Cardiac fibroblast (primary cell): ENCODE results near the gene MTM1.

Experiments used
- DNase-seq, 2 donors: peaks; one replicate each; pipeline versions ENCODE4 v3.0.0 to v3.0.0-alpha.2; 2010; ENCODE audit warnings: low read depth in 2 of 2
- H3K4me3 ChIP-seq, 2 donors: replicated peaks in 1 of 2; 1 replicate in 1 of 2; 2 replicates in 1 of 2; pipeline ENCODE4 v1.5.1; 2011; ENCODE audit warnings: low read depth in 2 of 2, low read length in 2 of 2, mild to moderate bottlenecking in 2 of 2, moderate library complexity in 1 of 2
- TF ChIP-seq, protein P1 (sequence below): IDR thresholded peaks from one replicate; pipeline ENCODE4 v1.5.1; 2011; ENCODE audit warnings: low read depth, mild to moderate bottlenecking, low read length, inconsistent platforms

MTM1 gene

DNA sequence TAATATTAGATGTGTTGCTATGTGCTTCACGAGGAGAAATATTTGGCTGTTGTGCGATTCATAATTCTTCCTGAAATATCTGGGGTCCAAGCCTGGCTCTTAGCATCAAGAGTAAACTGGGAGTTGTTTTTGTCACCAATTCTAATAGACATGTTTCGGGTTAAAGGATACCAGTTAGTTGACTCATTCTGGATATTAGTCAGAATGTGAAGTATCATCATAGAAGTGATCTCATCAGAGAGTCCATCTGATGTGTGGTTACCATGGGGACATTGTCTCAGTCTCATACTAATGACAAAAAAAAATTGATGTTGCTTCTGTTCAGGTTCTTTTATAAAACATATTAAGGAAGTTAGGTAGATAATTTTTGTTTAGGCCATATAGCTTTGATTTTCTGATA is 67.5 kb downstream of the MTM1 start:
- TF ChIP-seq, protein P1, sequence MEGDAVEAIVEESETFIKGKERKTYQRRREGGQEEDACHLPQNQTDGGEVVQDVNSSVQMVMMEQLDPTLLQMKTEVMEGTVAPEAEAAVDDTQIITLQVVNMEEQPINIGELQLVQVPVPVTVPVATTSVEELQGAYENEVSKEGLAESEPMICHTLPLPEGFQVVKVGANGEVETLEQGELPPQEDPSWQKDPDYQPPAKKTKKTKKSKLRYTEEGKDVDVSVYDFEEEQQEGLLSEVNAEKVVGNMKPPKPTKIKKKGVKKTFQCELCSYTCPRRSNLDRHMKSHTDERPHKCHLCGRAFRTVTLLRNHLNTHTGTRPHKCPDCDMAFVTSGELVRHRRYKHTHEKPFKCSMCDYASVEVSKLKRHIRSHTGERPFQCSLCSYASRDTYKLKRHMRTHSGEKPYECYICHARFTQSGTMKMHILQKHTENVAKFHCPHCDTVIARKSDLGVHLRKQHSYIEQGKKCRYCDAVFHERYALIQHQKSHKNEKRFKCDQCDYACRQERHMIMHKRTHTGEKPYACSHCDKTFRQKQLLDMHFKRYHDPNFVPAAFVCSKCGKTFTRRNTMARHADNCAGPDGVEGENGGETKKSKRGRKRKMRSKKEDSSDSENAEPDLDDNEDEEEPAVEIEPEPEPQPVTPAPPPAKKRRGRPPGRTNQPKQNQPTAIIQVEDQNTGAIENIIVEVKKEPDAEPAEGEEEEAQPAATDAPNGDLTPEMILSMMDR: no peak
- no peak overlapping the region for H3K4me3 ChIP-seq
- DNase-seq: peak; percentile 39 to 83

DNA sequence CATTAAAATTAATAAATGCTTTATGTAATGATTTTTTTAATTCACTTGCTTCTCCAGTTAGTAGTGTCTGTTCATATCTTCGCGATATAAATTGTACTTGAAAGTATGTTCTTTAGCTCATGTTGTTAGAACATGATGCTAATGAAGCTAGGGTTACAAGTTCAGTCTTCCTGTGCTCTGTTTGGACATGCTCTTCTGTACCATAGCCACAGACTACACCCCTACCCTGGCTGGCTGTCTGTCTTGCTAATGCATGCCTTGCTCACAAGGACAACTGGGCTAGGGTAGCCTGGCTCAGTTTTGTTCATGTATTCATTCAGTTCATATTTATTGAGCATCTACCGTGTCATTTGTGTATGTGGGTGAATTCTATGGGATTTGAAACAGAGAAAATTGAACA is 74.0 kb downstream of the MTM1 start:
- TF ChIP-seq, protein P1: no peak
- H3K4me3 ChIP-seq: no peak overlapping the region
- no peak for DNase-seq

GRCh38 chrX:150643271-150643670 is 74.8 kb downstream of the MTM1 start:
- TF ChIP-seq, protein P1: no peak
- H3K4me3 ChIP-seq: no peak overlapping the region
- peak; percentile 12 to 22 for DNase-seq

DNA sequence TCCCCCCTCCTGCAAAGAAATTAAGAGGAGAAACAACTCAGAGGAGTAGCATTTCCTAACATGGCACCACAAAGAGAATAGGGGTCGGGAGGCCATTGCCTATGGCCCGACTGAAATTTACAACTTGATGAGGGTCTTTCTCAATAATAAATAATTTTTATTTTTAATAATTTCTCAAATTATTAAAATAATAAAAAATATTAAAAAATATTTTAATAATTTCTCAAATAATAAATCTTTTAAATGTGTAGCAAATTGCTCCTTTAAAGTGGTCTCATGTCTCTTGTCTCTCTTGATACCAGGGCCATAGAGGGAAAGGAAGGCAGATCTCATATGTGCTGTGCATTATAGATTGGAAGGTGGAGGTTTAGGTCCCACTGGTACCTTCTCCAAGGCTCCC is 75.5 kb downstream of the MTM1 start:
- no peak for DNase-seq
- TF ChIP-seq, protein P1: no peak
- H3K4me3 ChIP-seq: no peak overlapping the region

DNA sequence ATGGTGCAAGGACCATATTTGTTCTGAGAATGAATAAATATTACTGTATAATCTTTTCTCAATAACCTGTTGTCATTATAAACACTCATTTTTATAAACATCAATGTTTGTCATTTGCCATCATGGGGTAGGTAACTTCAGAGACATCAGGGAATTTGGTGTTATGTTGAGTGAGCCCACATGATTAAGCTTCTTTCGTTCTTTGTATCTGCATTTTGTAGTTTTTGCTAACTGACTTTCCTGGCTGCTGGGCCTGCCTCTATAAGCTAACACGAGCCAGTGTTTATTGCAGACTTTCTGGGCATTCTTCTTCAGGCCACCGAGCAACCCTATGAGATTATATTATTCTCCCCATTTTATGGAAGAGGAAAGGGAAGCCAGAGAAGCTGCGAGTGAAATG is 76.0 kb downstream of the MTM1 start:
- no peak for DNase-seq
- TF ChIP-seq, protein P1: no peak

GRCh38 chrX:150647331-150647730 is 78.9 kb downstream of the MTM1 start:
- no peak overlapping the region for H3K4me3 ChIP-seq
- TF ChIP-seq, protein P1: no peak
- DNase-seq: no peak

More for the DNA sequence above, 76.0 kb downstream of the MTM1 start:
- H3K4me3 ChIP-seq: no peak overlapping the region

DNA sequence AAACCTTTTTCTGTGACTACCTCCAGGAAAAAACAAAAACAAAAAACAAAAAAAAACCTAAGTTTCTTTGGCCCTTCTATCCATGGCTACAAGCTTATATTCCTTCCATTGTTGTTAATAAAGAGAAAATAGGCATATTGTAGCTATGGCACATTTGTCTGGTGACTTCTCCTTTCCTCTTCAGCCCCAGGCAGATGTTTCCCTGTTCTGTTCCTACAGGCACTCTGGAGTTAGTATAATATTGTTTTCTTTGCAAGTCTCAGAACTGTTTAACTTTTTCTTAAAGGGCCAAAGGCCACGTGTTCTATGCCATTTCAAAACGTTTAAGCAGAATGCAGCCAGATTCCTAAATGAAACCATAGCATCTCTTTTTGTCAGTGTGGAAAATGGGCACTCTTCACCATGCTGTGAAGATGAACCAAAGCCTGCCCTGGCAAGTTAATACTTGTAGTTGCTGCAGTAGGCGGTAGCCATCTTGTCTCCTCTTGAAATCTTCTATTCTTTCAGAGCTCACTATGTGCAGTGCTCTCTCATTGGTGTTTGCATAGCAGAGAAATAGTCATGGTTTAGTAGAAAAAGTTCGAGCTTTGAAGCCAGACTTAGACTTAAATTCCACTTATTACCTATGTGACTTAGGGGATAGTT is 80.0 kb downstream of the MTM1 start:
- no peak overlapping the region for H3K4me3 ChIP-seq
- TF ChIP-seq, protein P1: no peak
- DNase-seq: no peak
